Stimulated activated naive CD4-positive, alpha-beta T cell (primary cell): ENCODE data around the gene STT3B.
A peak's percentile ranks its signal among the peaks of the same experiment; 100 is the strongest.

Experiments
- DNase-seq, 6 experiments: peaks; one replicate each; lab custom pipeline; 2025; lab: John Stamatoyannopoulos, UW

STT3B gene

DNA sequence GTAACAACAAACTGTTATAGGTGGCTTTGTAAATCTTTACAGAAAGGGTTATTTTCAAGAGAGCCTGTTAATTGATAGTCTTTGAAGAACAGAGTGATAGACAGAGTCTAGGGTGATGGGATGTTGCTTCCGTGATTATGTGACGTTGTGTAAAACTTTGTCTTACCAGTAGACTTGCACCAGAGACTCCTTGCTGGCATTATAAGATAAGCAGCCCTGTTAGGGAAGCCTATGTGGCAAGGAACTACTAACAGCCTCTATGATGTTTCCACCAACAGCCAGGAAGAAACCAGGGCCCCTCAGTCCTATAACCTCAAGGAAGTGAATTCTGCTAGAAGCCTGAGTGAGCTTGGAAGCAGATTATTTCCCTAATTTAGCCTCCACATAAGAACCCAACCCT lies 18.9 kb downstream of the STT3B start:
- no peak for DNase-seq

DNA sequence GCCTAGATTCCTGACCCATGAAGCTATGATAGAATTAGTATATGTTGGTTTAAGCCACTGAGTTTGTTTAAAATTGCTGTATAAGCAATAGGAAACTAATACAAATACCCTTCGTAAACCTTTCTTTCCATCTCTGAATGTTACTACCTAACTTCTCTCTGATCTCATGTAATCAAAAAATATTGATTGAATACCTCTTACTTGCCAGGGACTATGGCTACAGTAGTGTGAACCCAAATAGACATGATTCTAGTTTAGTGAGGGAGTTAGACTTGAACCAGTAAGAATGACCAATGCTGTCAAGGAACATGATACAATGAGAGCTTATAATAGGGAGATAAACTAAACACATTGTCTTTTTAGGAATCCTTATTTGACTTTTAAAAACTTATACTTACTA lies 19.4 kb downstream of the STT3B start:
- no peak for DNase-seq

DNA sequence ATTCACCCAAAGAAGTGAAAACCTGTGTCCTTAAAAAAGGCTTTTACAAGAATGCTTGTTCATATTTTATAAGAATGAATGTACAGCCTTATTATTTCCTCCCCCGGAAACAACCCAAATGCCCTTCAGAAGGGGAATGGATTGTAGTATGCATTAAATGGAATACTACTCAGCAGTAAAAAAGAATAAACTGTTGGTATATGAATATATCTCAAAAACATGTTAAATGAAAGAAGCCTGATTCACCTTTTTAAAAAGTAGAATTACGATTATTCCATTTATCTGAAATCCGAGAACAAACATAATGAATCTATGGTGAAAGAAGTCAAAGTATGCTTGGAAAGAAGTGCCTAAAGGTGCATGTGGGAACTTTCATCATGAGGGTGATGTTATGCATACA lies 20.5 kb downstream of the STT3B start:
- no peak for DNase-seq

DNA sequence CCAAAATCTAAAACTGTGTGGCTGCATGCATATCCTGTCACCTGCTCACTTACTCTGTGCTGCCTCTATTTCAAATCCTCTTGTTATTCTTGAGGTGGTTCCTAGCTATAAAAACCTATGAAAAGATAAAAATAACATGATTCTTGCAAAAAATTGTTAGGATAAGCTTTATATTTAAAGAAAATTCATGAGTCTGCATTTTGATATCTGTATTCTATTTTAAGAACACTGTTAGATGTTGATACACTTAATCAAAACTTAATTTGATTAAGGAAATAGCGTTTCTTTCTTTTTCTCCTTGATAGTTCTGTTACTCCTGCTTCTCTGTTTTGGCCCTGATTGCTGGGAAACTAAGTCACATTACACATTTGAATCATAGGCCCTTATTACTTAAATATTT lies 22.5 kb downstream of the STT3B start:
- DNase-seq, result no peak

DNA sequence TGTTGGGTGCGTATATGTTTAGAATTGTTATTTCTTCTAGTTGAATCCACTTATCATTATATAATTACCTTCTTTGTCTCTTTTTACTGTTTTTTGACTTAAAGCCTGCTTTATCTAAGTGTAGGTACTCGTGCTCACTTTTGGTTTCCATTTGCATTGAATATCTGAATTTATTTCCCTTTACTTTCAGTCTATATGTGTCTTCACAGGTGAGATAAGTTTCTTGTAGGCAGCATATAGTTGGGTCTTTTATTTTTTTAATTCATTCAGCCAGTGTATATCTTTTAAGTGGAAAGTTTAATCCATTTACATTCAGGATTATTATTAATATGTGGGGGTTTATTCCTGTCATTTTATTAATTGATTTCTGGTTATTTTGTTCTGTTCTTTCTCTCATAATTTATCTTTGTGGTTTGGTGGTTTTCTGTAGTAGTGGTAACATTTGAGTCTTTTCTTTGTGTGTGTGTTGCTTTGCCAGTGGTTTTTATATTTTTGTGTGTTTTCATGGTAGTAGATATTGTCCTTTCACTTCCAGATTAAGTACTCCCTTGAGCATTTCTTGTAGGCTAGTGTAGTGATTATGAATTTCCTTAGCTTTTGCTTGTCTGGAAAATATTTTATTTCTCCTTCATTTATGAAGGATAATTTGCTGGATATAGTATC lies 27.3 kb downstream of the STT3B start:
- no peak for DNase-seq

DNA sequence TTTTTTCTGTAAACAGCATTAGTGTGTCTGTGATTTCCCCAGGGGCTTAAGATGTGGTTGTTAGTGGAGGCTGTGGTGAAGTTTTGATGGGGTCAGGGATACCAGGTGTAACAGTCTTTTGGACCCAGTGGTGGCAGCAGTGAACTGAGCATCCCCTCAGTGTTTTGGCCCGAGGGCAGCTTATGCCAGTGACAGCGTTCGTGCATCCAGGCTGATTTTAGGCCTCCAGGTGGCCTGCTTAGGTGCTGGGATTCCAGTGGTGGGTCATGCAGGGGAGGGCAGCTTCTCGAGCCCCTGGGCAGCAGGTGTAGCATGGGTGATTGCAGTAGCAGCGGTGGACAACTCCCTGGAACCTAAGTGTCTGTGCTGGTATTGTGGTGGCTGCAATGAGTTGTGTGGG lies 29.2 kb downstream of the STT3B start:
- DNase-seq, result no peak

DNA sequence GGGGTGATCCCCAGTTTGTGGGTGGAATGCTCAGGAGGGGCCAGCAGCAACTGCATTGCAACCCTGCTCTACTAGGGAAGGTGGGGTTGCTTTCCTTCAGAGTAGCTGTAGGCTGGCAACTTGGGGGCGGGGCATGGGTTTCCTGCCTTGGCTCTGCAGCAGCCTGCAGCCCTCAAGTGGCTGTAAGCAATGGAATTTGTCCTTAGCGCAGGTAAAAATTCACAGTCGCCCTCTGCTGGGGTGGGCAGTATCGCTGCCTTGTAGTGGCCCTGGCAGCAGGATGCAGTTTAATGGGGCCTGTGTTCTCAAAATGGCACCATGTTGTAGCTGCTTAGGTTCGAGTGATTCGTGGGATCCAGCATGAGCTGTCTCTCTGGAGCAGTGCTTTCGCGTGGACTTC lies 29.8 kb downstream of the STT3B start:
- peak in 2 of 6 experiments; percentile 13 to 18 for DNase-seq

DNA sequence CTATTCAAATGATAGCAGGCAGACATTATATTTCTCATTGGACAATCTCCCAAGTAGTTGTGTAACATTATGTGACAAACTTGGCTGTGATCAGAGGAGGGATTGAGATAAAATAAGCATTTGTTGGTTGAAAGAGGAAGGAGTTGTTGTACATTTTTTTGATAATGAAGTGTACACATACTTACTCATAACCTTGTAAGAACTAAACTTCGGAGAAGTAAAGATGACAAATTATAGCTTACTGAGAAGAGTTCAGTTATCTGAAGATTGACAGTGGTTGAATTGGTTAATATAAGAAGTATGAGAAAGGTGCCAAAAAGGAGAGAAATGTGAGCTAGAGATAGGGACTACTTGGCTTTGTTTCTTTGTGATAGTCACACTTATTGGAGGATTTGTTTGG lies 32.6 kb downstream of the STT3B start:
- no peak for DNase-seq

DNA sequence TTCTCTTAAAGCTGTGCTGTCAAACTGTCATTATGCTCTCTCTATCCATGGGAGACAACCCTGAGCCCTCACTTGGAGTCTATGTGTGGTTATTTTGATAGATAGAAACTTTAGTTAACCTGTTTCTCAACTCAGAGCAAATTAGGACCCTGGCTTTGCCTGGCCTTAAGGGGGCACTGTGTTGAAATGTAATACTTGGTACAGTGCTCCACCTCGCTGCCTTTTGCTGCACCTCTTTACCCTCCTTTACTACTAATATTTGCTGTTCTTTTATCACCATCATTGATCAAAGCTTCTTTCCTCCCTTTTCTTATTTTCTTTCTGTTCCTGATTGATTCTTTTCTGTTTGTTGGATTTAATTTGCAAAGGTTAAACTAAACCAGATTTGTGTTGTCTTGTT lies 34.3 kb downstream of the STT3B start:
- peak in 2 of 6 experiments; percentile 3 to 36 for DNase-seq

DNA sequence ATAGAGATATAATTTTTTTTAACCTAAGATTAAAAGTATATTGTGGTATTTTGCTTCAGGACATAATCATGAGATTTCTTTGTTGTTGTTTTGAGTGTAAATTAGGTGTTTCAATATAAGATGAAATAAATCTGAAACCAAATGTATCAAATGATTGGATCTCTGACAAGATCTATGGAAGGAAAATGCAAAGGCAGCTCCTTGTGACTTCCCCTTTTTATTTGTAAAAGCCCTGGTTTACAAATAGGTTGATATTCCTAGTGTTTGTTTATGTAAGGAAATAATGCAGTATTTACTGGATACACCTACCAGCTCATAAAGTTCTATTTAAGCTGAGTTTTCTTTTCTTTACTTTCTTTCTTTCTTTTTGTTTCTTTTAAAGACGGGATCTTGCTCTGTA lies 35.9 kb downstream of the STT3B start:
- no peak for DNase-seq

DNA sequence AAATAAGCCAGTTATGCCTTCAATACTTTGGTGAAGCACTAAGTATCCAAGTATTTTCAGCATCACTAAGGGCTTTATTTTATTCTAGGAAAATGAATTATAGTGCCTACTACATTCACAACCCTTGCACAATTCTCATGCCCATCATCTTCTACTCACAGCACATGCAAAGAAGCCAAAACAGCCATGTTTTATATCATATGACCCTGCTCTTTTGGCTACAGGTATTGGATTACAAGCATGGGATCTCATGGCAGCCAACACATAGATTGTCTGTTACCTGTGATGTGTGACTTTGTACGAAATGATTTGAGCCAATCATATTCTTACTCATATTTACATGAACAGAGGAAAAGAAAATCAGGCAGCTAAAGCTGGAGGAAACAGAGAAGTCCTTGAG lies 38.6 kb downstream of the STT3B start:
- no peak for DNase-seq

DNA sequence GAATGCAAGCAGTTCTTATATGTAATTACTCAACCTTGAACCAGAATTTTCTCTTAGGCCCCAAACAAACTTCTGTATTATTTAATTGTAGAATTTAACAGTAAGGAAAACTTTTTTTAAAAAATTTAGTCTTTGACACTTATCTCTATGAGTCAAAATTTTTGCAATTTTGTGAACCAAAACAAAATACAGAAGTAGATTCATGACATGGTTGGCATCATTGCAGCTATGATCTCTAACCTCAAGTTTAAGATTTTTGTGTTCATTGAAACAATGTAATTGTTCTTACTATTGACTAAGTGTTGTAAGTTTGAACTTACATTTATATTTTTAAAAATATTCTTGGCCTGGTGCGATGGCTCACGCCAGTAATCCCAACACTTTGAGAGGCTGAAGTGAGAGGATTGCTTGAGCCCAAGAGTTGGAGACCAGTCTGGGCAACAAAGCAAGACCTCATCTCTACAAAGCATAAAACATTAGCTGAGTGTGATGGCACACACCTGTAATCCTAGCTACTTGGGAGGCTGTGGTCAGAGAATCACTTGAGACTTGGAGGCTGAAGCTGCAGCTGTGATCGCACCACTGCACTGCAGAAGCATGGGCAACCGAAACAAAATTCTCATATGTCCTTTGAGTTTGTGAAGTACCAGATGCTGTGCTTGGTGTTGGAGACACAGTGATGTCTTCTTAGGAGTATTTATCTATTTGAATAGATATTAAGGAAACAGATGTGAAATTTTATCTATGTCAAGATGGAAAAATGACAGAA lies 39.7 kb downstream of the STT3B start:
- no peak for DNase-seq

DNA sequence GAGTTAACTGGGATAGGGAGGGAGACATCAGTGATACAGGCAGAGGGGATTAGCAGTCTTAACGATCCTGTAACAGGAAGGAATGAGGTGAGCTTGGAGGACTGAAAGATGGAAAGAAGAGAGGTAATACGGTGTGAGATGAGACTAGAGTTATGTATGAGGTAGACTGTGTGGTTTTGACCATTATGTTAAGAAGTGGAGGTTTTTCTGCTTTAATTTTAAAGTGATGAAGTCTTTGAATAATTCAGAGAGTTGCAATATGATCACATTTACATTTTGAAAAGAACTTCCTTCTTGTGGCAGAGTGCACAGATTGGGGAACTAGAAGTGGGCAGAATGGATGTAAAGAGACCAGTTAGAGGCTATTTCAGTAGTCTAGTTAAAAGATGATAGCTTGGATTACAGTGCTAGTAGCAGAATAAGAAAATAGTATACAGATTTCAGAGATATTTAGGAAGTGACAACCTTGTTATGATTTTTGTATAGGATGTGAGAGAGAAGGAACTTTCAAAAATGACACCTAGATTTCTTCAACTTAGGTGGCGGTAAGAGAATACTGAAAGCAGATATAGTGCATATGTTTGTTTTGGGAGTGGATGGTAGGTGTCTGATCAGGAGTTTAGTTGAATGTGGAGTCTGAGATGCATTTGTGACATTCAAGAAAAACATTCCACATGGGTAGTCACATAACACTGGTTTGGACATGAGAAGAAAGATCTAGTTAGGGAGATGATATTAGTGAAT lies 40.5 kb downstream of the STT3B start:
- DNase-seq, result no peak

DNA sequence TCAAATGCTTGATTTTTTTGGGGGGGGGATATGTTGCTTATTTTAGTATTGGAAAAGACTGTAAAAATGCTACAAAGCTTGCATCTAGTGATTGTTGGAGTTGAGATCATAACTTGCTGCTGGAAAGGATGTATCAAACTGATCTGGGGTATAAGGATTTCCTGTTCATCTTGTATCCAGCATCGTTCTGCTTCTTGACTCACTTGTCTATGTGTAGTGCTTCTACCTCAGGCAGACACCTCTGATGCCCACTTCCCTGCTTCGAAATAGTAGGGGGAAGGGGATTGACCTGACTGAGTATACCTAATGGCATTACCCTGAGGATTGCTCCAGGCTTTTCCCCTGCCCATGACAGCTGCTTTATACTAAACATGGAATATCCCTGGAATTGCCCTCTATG lies 42.7 kb downstream of the STT3B start:
- DNase-seq, result peak in 1 of 6 experiments; percentile 6

DNA sequence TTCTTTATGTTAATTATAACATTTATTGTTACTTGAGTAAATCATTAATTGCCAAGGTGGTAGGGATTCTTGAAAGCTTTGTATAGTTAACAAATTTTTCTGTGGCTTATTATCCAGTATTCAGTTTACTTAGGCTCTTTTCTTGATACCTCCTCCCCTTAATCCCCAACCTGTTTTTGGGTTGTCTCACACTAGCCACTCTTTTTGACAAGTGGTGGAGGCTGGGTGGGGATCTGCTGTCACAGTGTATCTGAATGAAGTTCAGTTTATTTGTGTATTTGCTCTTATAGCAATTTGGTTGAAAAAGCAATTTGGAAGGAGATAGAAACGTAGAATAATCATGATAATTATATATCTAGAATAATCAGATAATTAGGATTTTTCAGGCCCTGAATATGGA lies 43.8 kb downstream of the STT3B start:
- no peak for DNase-seq

DNA sequence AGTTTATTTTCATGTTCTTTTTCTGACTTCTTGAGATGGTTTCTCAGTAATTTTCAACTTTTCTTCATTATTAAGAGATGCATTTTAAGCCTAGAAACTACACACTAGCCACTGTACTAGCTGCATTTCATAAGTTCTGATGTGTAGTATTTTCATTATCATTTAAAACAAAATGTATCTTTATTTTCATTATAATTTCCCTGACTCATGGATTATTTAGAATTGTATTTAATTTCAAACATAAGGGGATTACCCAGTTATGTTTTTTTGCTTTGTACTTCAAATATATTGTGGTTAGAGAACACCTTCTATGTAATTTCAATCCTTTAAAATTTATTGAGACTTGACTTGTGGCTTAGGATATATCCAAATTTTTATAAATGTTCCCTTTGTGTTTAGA lies 44.5 kb downstream of the STT3B start:
- no peak for DNase-seq

DNA sequence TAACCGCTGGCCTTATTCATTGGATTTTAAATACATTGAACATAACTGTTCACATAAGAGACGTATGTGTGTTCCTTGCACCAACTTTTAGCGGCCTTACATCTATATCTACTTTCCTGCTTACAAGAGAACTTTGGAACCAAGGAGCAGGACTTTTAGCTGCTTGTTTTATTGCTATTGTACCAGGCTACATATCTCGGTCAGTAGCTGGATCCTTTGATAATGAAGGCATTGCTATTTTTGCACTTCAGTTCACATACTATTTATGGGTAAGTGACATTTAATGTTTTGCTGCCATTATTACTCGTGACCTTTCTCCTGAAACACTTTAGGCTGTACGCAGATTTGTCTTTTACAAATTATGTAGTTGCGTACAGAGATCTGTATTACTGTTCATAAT lies 47.1 kb downstream of the STT3B start:
- no peak for DNase-seq

DNA sequence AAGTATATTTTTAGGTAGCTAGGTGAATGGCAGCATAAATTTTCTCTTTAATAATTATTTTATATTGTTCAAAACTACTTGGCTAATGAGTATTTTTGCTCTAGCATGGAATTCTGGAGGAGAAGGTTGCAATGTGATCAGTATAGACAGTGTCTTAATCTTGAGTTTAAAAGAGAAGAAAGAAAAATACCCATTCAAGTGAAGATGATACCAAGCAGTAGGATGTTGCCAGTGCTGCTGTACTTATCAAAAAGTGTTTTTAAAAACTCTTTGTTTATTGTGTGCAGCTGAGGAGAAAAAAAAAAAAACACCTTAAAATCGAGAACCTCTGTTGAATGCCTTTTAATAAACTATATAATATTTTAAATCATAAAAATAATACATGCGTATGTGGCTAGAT lies 47.9 kb downstream of the STT3B start:
- no peak for DNase-seq

DNA sequence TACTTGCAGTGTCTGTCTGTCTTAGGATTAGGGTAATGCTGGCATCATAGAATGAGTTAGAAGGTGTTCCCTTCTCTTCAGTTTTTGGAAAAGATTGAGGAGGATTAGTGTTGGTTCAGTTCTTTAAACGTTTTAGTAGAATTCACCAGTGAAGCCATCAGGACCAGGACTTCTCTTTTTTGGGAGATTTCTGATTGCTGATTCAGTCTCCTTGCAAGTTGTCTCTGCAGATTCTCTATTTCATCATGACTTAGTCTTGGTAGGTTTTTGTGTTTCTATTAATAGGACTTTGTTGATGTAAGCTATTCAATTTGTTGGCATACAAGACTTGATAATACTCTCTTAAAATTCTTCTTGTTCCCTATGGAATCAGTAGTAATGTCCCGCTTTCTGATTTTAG lies 48.9 kb downstream of the STT3B start:
- no peak for DNase-seq

DNA sequence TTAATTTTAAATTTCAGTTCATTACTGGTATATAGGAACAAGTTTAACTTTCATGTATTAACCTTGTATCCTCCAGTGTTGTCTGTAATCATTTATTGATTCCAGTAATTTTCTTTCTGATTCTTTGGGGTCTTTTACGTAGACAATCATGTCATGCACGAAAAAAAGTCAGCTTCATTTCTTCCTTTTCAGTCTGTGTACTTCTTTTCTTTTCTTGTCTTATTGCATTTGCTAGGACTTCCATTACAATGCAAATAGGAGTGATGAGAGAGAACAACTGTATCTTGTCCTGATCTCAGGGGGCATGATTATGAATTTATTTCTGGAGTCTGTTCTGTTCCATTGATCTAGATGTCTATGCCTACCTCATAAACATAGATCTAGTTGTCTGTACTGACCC lies 56.5 kb downstream of the STT3B start:
- DNase-seq, result no peak

DNA sequence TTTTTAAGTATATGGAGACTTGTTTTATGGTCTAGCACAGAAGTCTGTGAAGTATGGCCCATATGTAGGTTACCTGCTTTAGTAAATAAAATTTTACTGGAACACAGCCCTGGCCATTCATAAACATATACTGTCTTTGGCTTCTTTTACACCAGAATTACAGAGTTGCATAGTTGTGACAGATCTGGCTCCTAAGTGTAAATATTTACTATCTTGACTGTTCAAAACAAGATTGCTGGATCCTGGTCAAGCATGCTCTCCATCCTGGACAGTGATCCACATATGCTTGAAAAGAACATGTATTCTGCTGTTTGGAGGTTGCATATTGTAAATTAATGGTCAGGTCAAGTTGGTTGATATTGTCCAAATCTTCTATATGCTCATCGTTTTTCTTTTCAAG lies 57.9 kb downstream of the STT3B start:
- DNase-seq, result no peak

DNA sequence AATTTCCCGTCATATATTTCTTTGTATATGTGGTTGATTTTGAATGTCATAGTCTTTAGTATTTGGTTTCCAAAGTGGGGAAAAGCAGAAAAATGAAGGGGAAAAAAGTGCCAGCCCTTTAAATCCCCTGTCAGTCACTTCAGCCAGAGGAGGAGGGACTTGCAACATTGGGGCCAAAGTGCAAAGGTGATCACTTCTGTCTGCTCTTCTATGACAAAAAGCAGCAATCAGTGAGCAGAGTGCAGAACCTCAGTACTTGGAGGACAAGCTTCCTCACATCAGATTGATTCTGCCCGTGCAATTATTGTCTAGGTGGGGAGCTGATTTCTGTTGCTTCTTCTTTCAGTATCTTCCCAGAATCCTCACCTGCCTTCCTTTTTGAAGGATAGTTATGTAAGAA lies 60.0 kb downstream of the STT3B start:
- no peak for DNase-seq

DNA sequence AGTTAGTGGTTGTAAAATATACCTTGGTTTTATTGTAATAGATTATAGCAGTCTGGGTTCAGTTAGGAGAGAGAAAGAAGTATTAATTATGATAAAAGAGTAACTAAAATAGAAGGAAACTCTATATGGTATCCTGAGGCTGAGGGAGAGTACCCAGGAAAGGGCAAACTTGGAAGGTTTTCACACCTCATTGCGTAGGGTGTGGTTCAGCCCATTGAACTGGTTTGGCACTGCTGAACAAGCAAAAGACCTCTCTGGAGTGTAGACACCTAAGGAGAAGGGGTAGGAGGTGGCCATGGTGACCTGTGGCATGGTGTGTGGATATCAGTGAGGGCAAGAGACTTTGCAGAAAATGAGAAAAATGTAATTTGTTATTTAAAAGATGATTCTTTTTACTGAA lies 63.5 kb downstream of the STT3B start:
- DNase-seq, result no peak
